Body of pancreas (tissue), 4 donors: Measurements from ENCODE around the gene CCDC136. TPM values are rescaled to one million over a fixed set of nuclear protein-coding genes. Genes with fewer than 3 reads are reported as not detected.

Source experiments
- ATAC-seq: fragments of 150-250 bp; one replicate; pipeline ENCODE4 v1.9.1; 2016
- DNase-seq, 4 donors: peaks; one replicate each; pipeline ENCODE4 v3.0.0-alpha.2; 2019
- H3K27ac ChIP-seq, 4 donors: fragments of 200-600 bp; sonication (generic); 1 replicate in 3 of 4; 2 replicates in 1 of 4; pipeline versions ENCODE4 v1.5.1 to v1.6.1; 2016 to 2019; ENCODE audit warnings: mild to moderate bottlenecking in 1 of 4, mixed read lengths in 1 of 4, moderate library complexity in 1 of 4
- H3K27me3 ChIP-seq, 2 donors: fragments of 200-600 bp; sonication (generic); one replicate each; pipeline ENCODE4 v1.6.0; 2016; ENCODE audit warnings: mild to moderate bottlenecking in 1 of 2
- H3K36me3 ChIP-seq, 2 donors: fragments of 200-600 bp; sonication (generic); replicated peaks in 1 of 2; 2 replicates each; pipeline ENCODE4 v1.5.1; 2016; ENCODE audit warnings: low read depth in 2 of 2; ENCODE audit not compliant: insufficient read depth in 1 of 2
- H3K4me1 ChIP-seq: fragments of 200-600 bp; sonication (generic); one replicate; pipeline ENCODE4 v1.6.0; 2016
- H3K4me3 ChIP-seq, 2 donors: fragments of 200-600 bp; sonication (generic); 1 replicate in 1 of 2; 2 replicates in 1 of 2; pipeline ENCODE4 v1.5.1; 2016 to 2019
- H3K9me3 ChIP-seq, 3 donors: fragments of 200-600 bp; sonication (generic); 1 replicate in 2 of 3; 2 replicates in 1 of 3; pipeline ENCODE4 v1.5.1; 2016
- CTCF ChIP-seq, 7 experiments: fragments of 450-650 bp in 4 of 7; fragments of 200-600 bp in 3 of 7; sonication (generic) in 3 of 7; IDR thresholded peaks; one replicate each; pipeline ENCODE4 v1.5.1; 2016 to 2019; ENCODE audit warnings: antibody characterized with exemption in 7 of 7
- POLR2A ChIP-seq, 3 donors: fragments of 450-650 bp; IDR thresholded peaks; one replicate each; pipeline ENCODE4 v1.6.1; 2016; ENCODE audit warnings: antibody characterized with exemption in 3 of 3, mild to moderate bottlenecking in 2 of 3
- WGBS, 2 donors: methylation state at CpG; one replicate each; pipeline ENCODE4 v1.1.5; 2017; 5-methylcytosine and 5-hydroxymethylcytosine counted together
- intact Hi-C: fragments of 100-400 bp; cut with DNase I; formaldehyde crosslinking; loops from one replicate; pipeline ENCODE4 v1.15.1; 2023
- total RNA-seq, 2 donors: library from RNA; depleted of rRNA; stranded (reverse); fragments of >200 nt; gene quantifications; one replicate each; pipeline ENCODE4 v1.1.0, GENCODE V29; 2016

Gene CCDC136
- total RNA-seq, 2 donors from 2014 or later = 0.99 to 3.6 TPM

- WGBS, 2 donors = 89 to 92% methylated on average over 5 to 7 of the region's 8 CpGs
- intact Hi-C loops = no loop called here
- TF ChIP-seq CTCF (IDR thresholded peaks at IDR 0.05) (no peak), POLR2A (IDR thresholded peaks at IDR 0.05) (no peak)
- no peak overlapping the region for H3K4me3 ChIP-seq
- H3K27ac ChIP-seq = no peak overlapping the region
- no peaks in the 10 kb centered on the region for H3K9me3 ChIP-seq
- peaks cover 15% of the 10 kb centered on the region for H3K4me1 ChIP-seq
- no peaks in the 10 kb centered on the region for H3K36me3 ChIP-seq
- DNase-seq (no peak), ATAC-seq (no peak)
- no peaks in the 10 kb centered on the region for H3K27me3 ChIP-seq
Measured at GRCh38 chr7:128794436-128794835, 2.7 kb downstream of the CCDC136 start.

GRCh38 chr7:128795129-128795528, 3.4 kb downstream of the CCDC136 start:
- ATAC-seq = no peak
- H3K4me3 ChIP-seq = no peak overlapping the region
- no peak overlapping the region for H3K27ac ChIP-seq
- no peaks in the 10 kb centered on the region for H3K27me3 ChIP-seq
- TF ChIP-seq CTCF (IDR thresholded peaks at IDR 0.05) = no peak
- no peak for TF ChIP-seq POLR2A (IDR thresholded peaks at IDR 0.05)
- WGBS, 2 donors = 78 to 87% methylated on average over 4 of the region's 4 CpGs
- H3K36me3 ChIP-seq = no peaks in the 10 kb centered on the region
- H3K9me3 ChIP-seq = no peaks in the 10 kb centered on the region
- peaks cover 15% of the 10 kb centered on the region for H3K4me1 ChIP-seq
- DNase-seq = no peak
- intact Hi-C loops = no loop called here

GRCh38 chr7:128796327-128796726, 4.6 kb downstream of the CCDC136 start:
- Histone ChIP-seq H3K9me3 (no peaks in the 10 kb centered on the region), H3K27ac (no peak overlapping the region), H3K4me3 (no peak overlapping the region), H3K4me1 (peaks cover 7% of the 10 kb centered on the region), H3K27me3 (no peaks in the 10 kb centered on the region), H3K36me3 (no peaks in the 10 kb centered on the region)
- TF ChIP-seq POLR2A (IDR thresholded peaks at IDR 0.05) (no peak), CTCF (IDR thresholded peaks at IDR 0.05) (no peak)
- no peak for DNase-seq
- 74 to 78% methylated on average over 5 of the region's 5 CpGs for WGBS, 2 donors
- no peak for ATAC-seq
- intact Hi-C loops = no loop called here

- WGBS, 2 donors = 63 to 68% methylated on average over 2 of the region's 2 CpGs
Measured at GRCh38 chr7:128799451-128799850, 7.7 kb downstream of the CCDC136 start.

More at GRCh38 chr7:128799451-128799850, 7.7 kb downstream of the CCDC136 start:
- no peak for ATAC-seq
- no peak overlapping the region for H3K4me3 ChIP-seq
- no peaks in the 10 kb centered on the region for H3K4me1 ChIP-seq
- intact Hi-C loops = no loop called here
- H3K27ac ChIP-seq = no peak overlapping the region
- H3K9me3 ChIP-seq = no peaks in the 10 kb centered on the region
- DNase-seq = no peak
- H3K36me3 ChIP-seq = no peaks in the 10 kb centered on the region
- TF ChIP-seq CTCF (IDR thresholded peaks at IDR 0.05) (no peak), POLR2A (IDR thresholded peaks at IDR 0.05) (no peak)
- no peaks in the 10 kb centered on the region for H3K27me3 ChIP-seq
